Thyroid gland (tissue), 4 donors: ENCODE data around the gene STAT3. TPM values are rescaled to one million over a fixed set of nuclear protein-coding genes. Genes with fewer than 3 reads are reported as not detected.

Experiments
- DNase-seq, 2 donors: peaks; one replicate each; pipeline ENCODE4 v3.0.0-alpha.2; 2019
- H3K27ac ChIP-seq, 3 donors: fragments of 200-600 bp; sonication (generic); 1 replicate in 2 of 3; 2 replicates in 1 of 3; pipeline ENCODE4 v1.5.1; 2016 to 2019; ENCODE audit warnings: mild to moderate bottlenecking in 1 of 3, moderate library complexity in 1 of 3
- H3K27me3 ChIP-seq: fragments of 200-600 bp; sonication (generic); one replicate; pipeline ENCODE4 v1.5.1; 2019
- H3K36me3 ChIP-seq, 2 donors: fragments of 200-600 bp; sonication (generic); one replicate each; pipeline ENCODE4 v1.5.1; 2016 to 2019
- H3K4me1 ChIP-seq, 2 donors: fragments of 200-600 bp; sonication (generic); one replicate each; pipeline ENCODE4 v1.5.1; 2017 to 2019
- H3K4me3 ChIP-seq, 3 donors: fragments of 200-600 bp; sonication (generic); replicated peaks in 1 of 3; 1 replicate in 2 of 3; 2 replicates in 1 of 3; pipeline ENCODE4 v1.5.1; 2016; ENCODE audit warnings: mild to moderate bottlenecking in 1 of 3
- H3K9me3 ChIP-seq: fragments of 200-600 bp; sonication (generic); one replicate; pipeline ENCODE4 v1.5.1; 2017
- CTCF ChIP-seq, 6 experiments: fragments of 200-600 bp in 3 of 6; fragments of 450-650 bp in 3 of 6; sonication (generic) in 3 of 6; IDR thresholded peaks; one replicate each; pipeline ENCODE4 v1.5.1; 2016 to 2019; ENCODE audit warnings: antibody characterized with exemption in 6 of 6, mild to moderate bottlenecking in 2 of 6, inconsistent platforms in 1 of 6, moderate library complexity in 1 of 6
- POLR2A ChIP-seq, 2 donors: fragments of 450-650 bp; IDR thresholded peaks; one replicate each; pipeline ENCODE4 v1.6.1; 2017; ENCODE audit warnings: antibody characterized with exemption in 2 of 2, mild to moderate bottlenecking in 2 of 2, moderate library complexity in 1 of 2
- WGBS, 2 donors: methylation state at CpG; one replicate each; pipeline ENCODE4 v1.1.5; 2017; 5-methylcytosine and 5-hydroxymethylcytosine counted together
- intact Hi-C: fragments of 100-400 bp; cut with DNase I; formaldehyde crosslinking; loops from one replicate; pipeline ENCODE4 v1.15.1; 2023
- total RNA-seq, 4 donors: library from RNA; depleted of rRNA; stranded (reverse); fragments of >200 nt; gene quantifications; one replicate each; pipeline ENCODE4 v1.2.3, GENCODE V29; 2016

Gene STAT3
- total RNA-seq, 4 donors from 2014 or later = 147 to 292 (median 206) TPM

- Histone ChIP-seq H3K9me3 (no peaks in the 10 kb centered on the region), H3K36me3 (no peaks in the 10 kb centered on the region), H3K4me3 (peak overlapping the region in 2 of 3 donors; percentile 7 to 81), H3K27me3 (no peaks in the 10 kb centered on the region), H3K4me1 (peaks cover 4 to 15% of the 10 kb centered on the region in 2 donors), H3K27ac (peak overlapping the region; percentile 47 to 85 (median 54))
- intact Hi-C loops = no loop called here
- WGBS, 2 donors = 5 to 12% methylated on average over 11 to 14 of the region's 44 CpGs
- peak; percentile 78 to 81 for DNase-seq
- no peak for TF ChIP-seq CTCF (IDR thresholded peaks at IDR 0.05)
- TF ChIP-seq POLR2A (IDR thresholded peaks at IDR 0.05) = peak in 1 of 2 donors; percentile 16
These were observed 111.5 kb downstream of the STAT3 start for GRCh38 chr17:42276609-42277341.

- H3K27ac ChIP-seq = peak within 1 kb of the TSS; percentile 47 to 85 (median 54)
- H3K36me3 ChIP-seq = no peaks in the 10 kb centered on the region
- intact Hi-C loops = no loop called here
- H3K27me3 ChIP-seq = no peaks in the 10 kb centered on the region
- H3K4me3 ChIP-seq = peak within 1 kb of the TSS; percentile 21 to 81 (median 50)
- TF ChIP-seq CTCF (IDR thresholded peaks at IDR 0.05) = no peak
- peak in 1 of 2 donors; percentile 78 for TF ChIP-seq POLR2A (IDR thresholded peaks at IDR 0.05)
- WGBS, 2 donors = no CpG with 5 or more reads among the region's 47 CpGs
- no peaks in the 10 kb centered on the region for H3K9me3 ChIP-seq
- peaks cover 4 to 15% of the 10 kb centered on the region in 2 donors for H3K4me1 ChIP-seq
- peak; percentile 59 to 67 for DNase-seq
These were observed 112.0 kb downstream of the STAT3 start, which contains the start of gene STAT5B for GRCh38 chr17:42276359-42276608. Gene STAT5B (minus strand): TSS chr17:42276391. CDS start chr17:42232127, 44,264 bp downstream.

GRCh38 chr17:42275527-42276358, 112.5 kb downstream of the STAT3 start:
- Histone ChIP-seq H3K4me3 (peak overlapping the region; percentile 21 to 81 (median 50)), H3K9me3 (no peaks in the 10 kb centered on the region), H3K4me1 (peaks cover 4 to 15% of the 10 kb centered on the region in 2 donors), H3K27me3 (no peaks in the 10 kb centered on the region), H3K36me3 (no peaks in the 10 kb centered on the region), H3K27ac (peak overlapping the region in 2 of 3 donors; percentile 10 to 85)
- WGBS, 2 donors = 0 to 3% methylated on average over 14 to 26 of the region's 82 CpGs
- intact Hi-C loops = no loop called here
- peak in 1 of 2 donors; percentile 5 for DNase-seq
- TF ChIP-seq POLR2A (IDR thresholded peaks at IDR 0.05) (no peak), CTCF (IDR thresholded peaks at IDR 0.05) (no peak)

GRCh38 chr17:42274812-42275526, 113.3 kb downstream of the STAT3 start:
- H3K4me1 ChIP-seq = peaks cover 4 to 15% of the 10 kb centered on the region in 2 donors
- H3K4me3 ChIP-seq = peak overlapping the region; percentile 21 to 81 (median 50)
- WGBS, 2 donors = 38% methylated on average over 13 of the region's 13 CpGs
- DNase-seq = peak in 1 of 2 donors; percentile 8
- H3K36me3 ChIP-seq = no peaks in the 10 kb centered on the region
- TF ChIP-seq POLR2A (IDR thresholded peaks at IDR 0.05) (no peak), CTCF (IDR thresholded peaks at IDR 0.05) (no peak)
- H3K27me3 ChIP-seq = no peaks in the 10 kb centered on the region
- intact Hi-C loops = no loop called here
- H3K9me3 ChIP-seq = no peaks in the 10 kb centered on the region
- peak overlapping the region in 2 of 3 donors; percentile 10 to 85 for H3K27ac ChIP-seq
